IMR-90 (cell line): ENCODE results near the gene KCMF1.
A peak's percentile ranks its signal among the peaks of the same experiment; 100 is the strongest.

Experiments
- BHLHE40 ChIP-seq: fragments of 150-350 bp; IDR thresholded peaks from 2 replicates; pipeline ENCODE4 v1.6.1; 2016; ENCODE audit warnings: mild to moderate bottlenecking, low read depth, low read length
- TF ChIP-seq, protein P1 (sequence below): conservative IDR thresholded peaks from 2 replicates; pipeline ENCODE4 v1.5.1; 2012; ENCODE audit warnings: mild to moderate bottlenecking, low read depth, low read length, improper control_type of control experiment

DNA sequence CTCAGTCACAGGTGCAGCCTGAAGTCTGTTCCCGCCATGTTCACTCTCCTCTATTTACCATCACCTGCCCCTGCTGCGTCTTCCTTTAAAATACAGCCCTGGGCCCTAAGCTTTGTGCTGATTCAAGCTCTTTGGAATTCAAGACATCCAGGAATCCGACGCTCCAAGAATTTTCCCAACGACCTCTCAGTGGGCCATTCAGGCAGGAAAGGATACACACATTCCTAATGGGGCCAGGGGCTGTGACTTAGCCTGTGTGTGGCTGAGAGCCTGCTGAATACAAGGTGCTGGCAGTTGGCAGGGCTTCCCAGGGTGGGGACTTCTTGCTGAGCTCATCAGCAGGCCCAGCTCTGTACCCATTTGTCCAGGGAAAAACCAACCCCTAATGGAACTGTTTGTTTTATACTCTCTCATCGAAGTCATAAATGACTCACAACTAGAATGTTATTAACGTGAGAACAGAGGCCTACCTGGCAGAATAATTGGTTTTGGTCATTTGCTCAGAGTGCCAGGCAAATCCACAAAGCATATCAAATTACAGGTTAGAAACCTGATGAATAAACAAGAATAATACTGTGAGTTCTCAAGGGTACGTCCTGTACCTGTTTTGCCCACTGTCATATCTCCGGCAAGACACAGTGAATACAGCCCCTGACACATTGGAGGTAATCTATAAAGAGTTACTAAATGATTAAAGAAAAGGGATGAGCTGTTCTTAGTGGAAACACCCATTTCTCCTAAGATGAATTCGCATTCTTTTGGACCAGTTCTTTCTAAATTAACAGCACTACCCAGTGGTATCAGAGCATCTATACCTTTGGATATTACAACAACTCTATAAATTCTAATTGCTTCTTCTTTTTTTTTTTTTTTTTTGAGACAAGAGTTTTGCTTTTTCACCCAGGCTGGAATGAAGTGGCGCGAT lies 12.6 kb upstream of the KCMF1 start:
- TF ChIP-seq, protein P1, sequence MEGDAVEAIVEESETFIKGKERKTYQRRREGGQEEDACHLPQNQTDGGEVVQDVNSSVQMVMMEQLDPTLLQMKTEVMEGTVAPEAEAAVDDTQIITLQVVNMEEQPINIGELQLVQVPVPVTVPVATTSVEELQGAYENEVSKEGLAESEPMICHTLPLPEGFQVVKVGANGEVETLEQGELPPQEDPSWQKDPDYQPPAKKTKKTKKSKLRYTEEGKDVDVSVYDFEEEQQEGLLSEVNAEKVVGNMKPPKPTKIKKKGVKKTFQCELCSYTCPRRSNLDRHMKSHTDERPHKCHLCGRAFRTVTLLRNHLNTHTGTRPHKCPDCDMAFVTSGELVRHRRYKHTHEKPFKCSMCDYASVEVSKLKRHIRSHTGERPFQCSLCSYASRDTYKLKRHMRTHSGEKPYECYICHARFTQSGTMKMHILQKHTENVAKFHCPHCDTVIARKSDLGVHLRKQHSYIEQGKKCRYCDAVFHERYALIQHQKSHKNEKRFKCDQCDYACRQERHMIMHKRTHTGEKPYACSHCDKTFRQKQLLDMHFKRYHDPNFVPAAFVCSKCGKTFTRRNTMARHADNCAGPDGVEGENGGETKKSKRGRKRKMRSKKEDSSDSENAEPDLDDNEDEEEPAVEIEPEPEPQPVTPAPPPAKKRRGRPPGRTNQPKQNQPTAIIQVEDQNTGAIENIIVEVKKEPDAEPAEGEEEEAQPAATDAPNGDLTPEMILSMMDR = no peak
- 0 out of 2 replicates have a peak, but pooled peaks have one; percentile 3 for TF ChIP-seq BHLHE40
